ENCODE data around the gene CD101.

GRCh38 chr1:116954440-116954839 lies 47.1 kb upstream of the CD101 start:
- TF ChIP-seq POLR2AphosphoS5 (IDR thresholded peaks at IDR 0.05) (peak; percentile 95), POLR2A (IDR thresholded peaks at IDR 0.05) (no peak), CTCF (IDR thresholded peaks at IDR 0.05) (no peak)
